NCI-H146 (cell line): ENCODE results near the gene TMEM60.

Experiments
- DNase-seq: peaks from one replicate; lab custom pipeline; 2025; lab: John Stamatoyannopoulos, UW

Gene TMEM60

DNA sequence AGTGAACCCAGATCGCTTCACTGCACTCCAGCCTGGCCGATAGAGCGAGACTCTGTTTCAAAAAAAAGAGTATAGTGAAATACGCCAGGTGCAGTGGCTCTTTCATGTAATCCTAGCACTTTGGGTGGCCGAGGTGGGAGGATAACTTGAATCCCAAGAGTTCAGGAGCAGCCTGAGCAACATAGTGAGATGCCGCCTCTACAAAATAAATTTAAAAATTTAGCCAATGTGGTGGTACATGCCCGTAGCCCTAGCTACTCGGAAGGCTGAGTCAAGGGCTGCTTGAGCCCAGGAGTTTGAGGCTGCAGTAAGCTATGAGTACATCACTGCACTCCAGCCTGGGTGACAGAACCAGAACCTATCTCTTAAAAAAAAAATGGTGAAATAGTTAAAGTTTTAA, 27.9 kb downstream of the TMEM60 start:
- DNase-seq: no peak

DNA sequence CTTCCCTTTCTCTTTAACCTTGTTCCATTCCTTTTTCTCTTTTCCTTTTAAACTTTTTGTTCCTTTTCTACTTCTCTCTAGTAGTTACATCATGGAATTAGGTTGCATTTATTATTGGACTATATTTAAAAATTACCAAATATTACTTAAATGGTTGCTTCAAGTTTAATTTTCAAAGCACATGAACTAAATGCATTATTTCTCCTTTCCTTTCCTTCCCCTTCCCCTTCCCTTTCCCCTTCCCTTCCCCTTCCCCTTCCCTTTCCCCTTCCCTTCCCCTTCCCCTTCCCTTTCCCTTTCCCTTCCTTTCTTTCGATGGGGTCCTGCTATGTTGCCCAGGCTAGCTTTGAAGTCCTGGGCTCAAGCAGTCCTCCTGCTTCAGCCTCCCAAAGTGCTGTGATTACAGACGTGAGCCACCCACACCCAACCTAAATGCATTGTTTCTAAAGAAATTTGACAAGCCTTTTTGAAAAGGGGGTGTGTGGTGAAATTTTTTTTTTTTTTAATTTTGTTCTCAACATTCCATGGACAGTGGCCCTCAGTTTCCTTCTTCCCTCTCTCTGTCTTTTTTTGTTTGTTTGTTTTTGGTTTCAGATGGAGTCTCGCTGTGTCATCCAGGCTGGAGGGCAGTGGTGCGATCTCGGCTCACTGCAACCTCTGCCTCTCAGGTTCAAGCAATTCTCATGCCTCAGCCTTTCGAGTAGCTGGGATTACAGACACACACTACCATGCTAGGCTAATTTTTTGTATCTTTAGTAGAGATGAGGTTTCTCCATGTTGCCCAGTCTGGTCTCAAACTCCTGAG, 31.2 kb downstream of the TMEM60 start:
- no peak for DNase-seq

DNA sequence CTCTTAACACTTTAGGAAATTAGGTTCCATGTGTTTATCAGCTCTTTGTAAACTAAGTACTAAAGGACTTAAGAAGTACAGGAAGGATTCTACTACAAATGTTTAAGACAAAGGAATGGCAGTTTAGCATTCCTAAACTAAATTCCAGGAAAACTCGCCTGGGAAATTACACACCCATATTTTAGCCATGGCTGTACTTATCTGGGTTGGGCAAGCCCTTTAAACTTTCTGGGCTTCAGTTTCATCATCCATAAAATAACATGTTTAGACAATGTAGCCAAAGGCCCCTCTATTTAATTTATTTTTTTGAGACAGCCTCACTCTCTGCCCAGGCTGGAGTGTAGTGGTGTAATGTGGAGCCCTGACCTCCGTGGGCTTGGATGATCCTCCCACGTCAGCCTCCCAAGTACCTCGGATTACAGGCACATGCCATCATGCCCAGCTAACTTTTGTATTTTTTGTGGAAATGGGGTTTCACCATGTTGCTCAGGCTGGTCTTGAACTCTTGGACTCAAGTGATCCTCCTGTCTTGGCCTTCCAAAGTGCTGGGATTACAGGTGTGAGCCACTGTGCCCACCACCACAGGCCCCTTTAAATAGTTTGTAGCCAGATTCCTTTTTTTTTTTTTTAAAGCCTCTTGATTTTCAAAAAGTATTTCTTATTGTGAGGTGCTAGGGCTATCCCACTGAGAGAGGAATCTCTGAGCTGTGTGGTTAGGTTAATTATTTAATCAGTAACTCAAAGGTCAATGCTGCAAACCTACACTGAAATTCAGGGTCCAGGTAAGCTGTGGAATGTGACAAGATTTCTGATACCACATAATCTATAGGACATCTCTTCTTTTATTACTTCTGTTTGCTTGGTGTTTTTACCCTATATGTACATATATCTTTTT, 32.1 kb downstream of the TMEM60 start:
- DNase-seq: no peak

DNA sequence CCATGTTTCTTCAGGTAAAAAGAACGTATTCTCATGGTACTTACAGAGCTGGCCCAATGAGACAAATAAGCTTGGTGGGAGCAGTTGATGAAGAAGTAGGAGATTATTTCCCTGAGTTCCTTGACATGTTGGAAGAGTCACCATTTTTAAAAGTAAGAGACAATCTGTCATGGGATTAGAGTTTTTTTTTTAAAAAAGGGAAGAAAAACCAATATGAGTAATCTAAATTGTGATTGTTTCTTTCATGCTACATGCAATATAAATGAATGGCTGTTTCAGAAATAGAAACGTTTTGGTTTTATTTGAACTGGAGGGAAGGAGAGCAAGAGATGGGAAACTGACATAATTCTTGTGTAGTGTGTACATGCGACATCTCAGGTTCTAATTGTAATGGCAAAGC, 32.8 kb downstream of the TMEM60 start:
- no peak for DNase-seq

DNA sequence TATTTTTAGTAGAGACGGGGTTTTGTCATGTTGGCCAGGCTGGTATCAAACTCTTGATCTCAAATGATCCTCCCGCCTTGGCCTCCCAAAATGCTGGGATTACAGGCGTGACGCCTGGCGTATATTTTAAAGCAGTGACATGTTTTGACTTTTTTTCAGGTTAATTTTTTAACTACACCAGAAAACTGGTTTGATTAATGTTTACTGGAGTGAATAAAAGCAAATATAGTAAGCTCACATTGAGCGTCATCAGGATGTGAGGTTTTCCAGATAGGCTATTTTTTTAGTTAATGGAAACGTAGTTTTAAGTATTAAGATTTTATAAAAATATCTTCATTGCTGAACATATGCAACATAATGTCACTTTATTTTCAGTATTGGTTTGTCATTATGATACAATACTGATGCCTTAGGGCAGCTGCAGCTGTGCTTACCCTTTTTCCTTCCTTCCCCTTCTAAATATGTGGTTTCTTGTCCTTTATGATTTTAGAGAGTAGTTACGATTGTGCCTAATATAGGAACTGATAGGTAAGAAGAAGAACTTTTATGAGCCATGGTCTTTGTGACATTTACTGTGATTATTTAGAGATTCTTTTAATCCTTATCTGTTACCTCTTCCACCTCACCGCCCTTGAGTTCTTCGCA, 37.3 kb downstream of the TMEM60 start:
- no peak for DNase-seq

DNA sequence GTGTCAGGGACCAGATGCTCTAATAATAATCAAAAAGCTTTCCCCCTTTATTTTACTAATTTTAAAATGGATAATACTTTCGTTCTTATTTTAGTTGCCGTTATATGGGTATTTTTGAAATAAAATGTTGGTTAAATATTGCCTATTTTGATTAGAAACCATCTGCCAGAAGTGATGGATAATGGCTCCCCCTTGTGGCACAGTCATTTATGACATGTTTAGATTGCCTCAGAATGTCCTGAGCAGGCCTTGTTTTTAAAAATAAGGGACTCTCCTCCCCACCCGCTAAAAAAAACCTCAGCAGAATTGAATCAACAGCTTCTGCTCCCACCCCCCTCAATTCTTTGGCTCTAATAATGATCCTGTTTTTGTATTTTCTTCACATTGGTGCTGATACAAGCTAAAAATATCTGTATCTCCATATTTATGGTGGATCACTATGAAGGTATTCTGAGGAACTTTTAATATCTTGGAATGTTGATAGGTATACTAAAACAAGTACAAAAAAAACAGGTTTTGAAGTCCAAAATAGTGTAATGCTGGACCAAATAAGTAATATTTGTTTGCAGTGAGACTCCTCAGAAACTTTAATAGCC, 38.8 kb downstream of the TMEM60 start:
- DNase-seq: peak; percentile 46

DNA sequence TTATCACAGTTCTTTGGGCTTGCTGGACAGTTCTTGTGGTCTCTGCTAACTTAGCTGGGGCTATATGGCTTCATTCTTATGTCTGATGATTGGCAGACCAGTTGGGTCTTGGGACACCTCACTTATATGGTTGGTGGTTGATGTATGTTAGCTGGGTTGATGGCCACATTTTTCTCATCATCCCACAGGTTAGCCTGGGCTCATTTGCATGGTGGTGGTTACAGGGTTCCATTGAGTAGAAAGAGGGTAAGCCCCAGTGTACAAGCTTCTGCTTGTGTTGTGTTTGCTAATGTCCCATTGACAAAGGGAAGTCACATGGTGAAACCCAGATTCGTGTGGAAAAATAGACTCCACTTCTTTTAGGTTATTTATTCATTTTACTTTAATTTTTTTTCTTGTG, 40.6 kb downstream of the TMEM60 start:
- DNase-seq: no peak

DNA sequence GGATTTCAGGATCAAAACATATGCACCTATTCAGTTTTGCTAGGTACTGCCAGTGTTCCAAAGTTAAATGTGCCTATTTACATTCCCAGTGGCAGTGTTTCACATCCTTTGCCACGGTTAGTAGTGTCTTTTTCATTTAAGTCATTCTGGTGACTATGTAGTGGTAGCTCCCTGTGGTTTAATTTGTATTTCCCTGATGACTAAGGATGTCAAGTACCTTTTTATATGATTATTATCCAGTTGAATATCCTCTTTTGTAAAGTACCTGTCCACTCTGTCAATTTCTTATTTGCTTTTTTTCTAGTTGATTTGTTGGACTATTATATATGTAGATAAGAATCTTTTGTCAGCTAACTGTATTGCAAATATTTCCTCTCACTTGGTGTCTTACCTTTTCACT, 45.1 kb downstream of the TMEM60 start:
- DNase-seq: peak; percentile 72

DNA sequence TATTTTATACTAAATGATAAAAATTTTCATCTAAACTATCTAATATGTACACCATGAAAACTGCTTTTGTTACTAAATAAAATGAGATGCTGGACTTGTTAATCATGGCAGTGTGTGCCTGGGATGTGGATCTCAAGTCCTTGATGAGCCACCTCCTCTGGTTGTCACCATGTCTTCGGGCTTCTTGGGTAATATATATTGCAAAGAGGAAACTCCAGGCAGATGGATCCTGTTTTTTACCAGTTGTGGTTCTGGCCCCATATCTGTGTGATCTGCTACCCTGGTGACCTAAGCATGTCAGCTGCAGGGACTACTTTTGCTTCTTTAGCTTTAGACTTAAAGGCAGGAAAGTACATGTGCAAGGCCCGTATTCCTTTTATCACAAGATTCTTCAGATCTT, 46.2 kb downstream of the TMEM60 start:
- DNase-seq: no peak

DNA sequence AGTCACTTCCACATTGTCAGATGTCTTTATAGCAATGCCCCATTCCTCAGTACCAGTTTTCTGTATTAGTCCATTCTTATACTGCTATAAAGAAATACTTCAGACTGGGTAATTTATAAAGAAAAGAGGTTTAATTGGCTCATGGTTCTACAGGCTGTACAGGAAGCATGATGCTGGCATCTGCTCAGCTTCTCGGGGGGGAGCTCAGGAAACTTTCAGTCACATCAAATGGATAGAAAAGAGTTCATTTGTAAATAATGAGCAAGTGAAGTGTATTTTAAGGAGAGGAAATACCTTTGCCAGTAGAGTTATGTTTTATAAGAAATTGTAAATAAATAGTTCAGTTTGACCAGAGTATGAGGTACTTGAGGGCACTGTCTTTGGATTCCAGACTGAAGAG, 50.5 kb downstream of the TMEM60 start:
- DNase-seq: no peak

DNA sequence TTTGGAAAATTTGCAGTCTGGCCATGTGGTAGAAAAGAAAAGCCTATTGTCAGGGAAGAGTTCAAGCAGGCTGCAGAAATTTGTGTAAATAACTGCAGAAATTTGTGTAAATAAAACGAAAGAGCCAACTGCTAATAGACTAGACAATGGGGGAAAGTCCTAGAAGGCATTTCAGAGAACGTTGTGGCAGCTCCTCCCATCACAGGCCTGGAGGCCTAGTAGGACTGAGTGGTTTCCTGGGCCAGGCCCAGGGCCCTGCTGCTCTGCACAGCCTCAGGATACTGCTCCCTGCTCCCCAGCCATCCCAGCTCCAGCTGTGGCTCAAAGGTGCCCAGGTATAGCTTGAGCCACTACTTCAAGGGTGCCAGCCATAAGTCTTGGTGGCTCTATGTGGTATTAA, 51.1 kb downstream of the TMEM60 start:
- DNase-seq: no peak

DNA sequence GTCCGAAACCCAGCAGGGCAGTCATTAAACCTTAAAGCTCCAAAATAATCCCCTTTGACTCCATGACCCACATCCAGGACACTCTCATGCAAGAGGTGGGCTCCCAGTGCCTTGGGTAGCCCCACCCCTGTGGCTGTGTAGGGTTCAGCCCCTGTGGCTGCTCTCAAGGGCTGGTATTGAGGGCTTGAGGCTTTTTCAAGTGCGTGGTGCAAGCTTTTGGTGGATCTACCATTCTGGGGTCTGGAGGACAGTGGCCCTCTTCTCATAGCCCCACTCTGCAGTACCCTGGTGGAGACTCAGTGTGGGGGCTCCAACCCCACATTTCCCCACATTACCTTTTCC, 51.4 kb downstream of the TMEM60 start:
- no peak for DNase-seq

DNA sequence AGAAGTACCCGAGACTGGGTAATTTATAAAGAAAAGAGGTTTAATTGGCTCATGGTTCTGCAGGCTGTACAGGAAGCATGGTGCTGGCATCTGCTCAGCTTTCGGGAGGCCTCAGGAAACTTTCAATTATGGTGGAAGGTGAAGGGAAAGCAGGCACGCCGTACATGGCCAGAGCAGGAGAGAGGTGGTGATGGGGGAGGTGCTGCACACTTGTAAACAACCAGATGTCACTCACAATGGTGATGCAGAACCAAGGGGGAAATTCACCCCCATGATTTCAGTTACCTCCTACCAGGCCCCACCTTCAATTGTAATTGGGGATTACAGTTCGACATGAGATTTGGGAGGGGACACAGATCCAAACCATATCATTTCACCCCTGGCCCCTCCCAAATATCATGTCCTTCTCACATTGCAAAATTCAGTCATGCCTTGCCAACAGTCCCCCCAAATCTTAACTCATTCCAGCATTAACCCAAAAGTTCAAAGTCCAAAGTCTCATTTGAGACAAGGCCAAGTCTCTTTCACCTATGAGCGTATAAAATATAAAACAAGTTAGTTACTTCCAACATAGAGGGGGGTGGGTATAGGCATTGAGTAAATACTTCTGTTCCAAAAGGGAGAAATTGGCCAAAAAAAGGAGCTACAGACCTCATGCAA, 51.9 kb downstream of the TMEM60 start:
- DNase-seq: no peak

DNA sequence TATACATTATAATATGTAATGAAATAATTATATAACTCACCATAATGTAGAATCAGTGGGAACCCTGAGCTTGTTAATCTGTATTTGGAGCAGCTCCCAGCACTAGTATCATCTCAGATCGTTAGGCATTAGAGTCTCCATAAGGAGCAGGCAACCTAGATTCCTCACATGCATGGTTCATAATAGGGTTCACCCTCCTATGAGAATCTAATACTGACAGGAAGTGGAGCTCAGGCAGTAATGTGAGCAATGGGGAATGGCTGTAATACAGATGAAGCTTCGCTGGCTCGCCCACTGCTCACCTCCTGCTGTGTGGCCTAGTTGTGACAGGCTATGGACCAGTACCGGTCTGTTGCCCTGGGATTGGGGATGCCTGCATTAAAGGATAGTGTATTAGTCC, 52.5 kb downstream of the TMEM60 start:
- no peak for DNase-seq
